Measurements from ENCODE around the gene IQCE. TPM values are rescaled to one million over a fixed set of nuclear protein-coding genes. Genes with fewer than 3 reads are reported as not detected.
A peak's percentile ranks its signal among the peaks of the same experiment; 100 is the strongest.

Gene IQCE
- total RNA-seq, 4 donors from 2014 or later, result 27.2 to 187 (median 55.5) TPM

GRCh38 chr7:2511769-2512168 lies 47.0 kb upstream of the IQCE start:
- H3K27ac ChIP-seq, result peak overlapping the region; percentile 50 to 65 (median 64)
- TF ChIP-seq POLR2AphosphoS5 (IDR thresholded peaks at IDR 0.05) (no peak), CTCF (IDR thresholded peaks at IDR 0.05) (no peak), EP300 (IDR thresholded peaks at IDR 0.05; ENCODE audit: low read depth) (no peak), POLR2A (IDR thresholded peaks at IDR 0.05) (no peak)
- in situ Hi-C loops (cut with MboI; ENCODE audit: low pct_ligation_motif_present in 1 of 4, low pct_unique_long_range_greater_than_20kb in 1 of 4, low sequenced_read_pairs in 3 of 4) (no loop called here), intact Hi-C loops (cut with DNase I; ENCODE audit: low total_unique reads) (no loop called here)
- no peak overlapping the region for H3K4me3 ChIP-seq
- WGBS, 2 donors (ENCODE audit: low coverage in 1 of 2), result 54% methylated on average over 7 of the region's 18 CpGs; no CpG with 5 or more reads in 1 of the 2 donors
- H3K27me3 ChIP-seq, result no peaks in the 10 kb centered on the region
- peaks cover 15 to 37% (median 28%) of the 10 kb centered on the region in 4 donors for H3K4me1 ChIP-seq
- H3K36me3 ChIP-seq, result no peaks in the 10 kb centered on the region
- no peaks in the 10 kb centered on the region for H3K9me3 ChIP-seq
- no peak for DNase-seq

GRCh38 chr7:2512179-2512661 lies 46.6 kb upstream of the IQCE start:
- Histone ChIP-seq H3K4me3 (no peak overlapping the region), H3K4me1 (peaks cover 15 to 37% (median 28%) of the 10 kb centered on the region in 4 donors), H3K9me3 (no peaks in the 10 kb centered on the region), H3K36me3 (no peaks in the 10 kb centered on the region), H3K27me3 (no peaks in the 10 kb centered on the region), H3K27ac (peak overlapping the region; percentile 50 to 65 (median 64))
- DNase-seq, result peak; percentile 42
- TF ChIP-seq POLR2A (IDR thresholded peaks at IDR 0.05) (peak; percentile 11), POLR2AphosphoS5 (IDR thresholded peaks at IDR 0.05) (peak in 1 of 3 donors; percentile 29), CTCF (IDR thresholded peaks at IDR 0.05) (no peak)
- WGBS, 2 donors (ENCODE audit: low coverage in 1 of 2), result 26% methylated on average over 12 of the region's 12 CpGs; no CpG with 5 or more reads in 1 of the 2 donors
- in situ Hi-C loops (cut with MboI; ENCODE audit: low pct_ligation_motif_present in 1 of 4, low pct_unique_long_range_greater_than_20kb in 1 of 4, low sequenced_read_pairs in 3 of 4) (no loop called here), intact Hi-C loops (cut with DNase I; ENCODE audit: low total_unique reads) (no loop called here)

GRCh38 chr7:2512713-2513112 lies 46.1 kb upstream of the IQCE start:
- Histone ChIP-seq H3K4me1 (peaks cover 15 to 36% (median 28%) of the 10 kb centered on the region in 4 donors), H3K36me3 (no peaks in the 10 kb centered on the region), H3K27me3 (no peaks in the 10 kb centered on the region), H3K4me3 (no peak overlapping the region), H3K27ac (peak overlapping the region in 1 of 4 donors; percentile 63), H3K9me3 (no peaks in the 10 kb centered on the region)
- no peak for DNase-seq
- intact Hi-C loops (cut with DNase I; ENCODE audit: low total_unique reads) (no loop called here), in situ Hi-C loops (cut with MboI; ENCODE audit: low pct_ligation_motif_present in 1 of 4, low pct_unique_long_range_greater_than_20kb in 1 of 4, low sequenced_read_pairs in 3 of 4) (no loop called here)
- TF ChIP-seq EP300 (IDR thresholded peaks at IDR 0.05; ENCODE audit: low read depth) (no peak), POLR2A (IDR thresholded peaks at IDR 0.05) (no peak)
- WGBS, 2 donors (ENCODE audit: low coverage in 1 of 2), result 83% methylated on average over 3 of the region's 3 CpGs; no CpG with 5 or more reads in 1 of the 2 donors

GRCh38 chr7:2513702-2514101 lies 45.1 kb upstream of the IQCE start:
- H3K9me3 ChIP-seq, result no peaks in the 10 kb centered on the region
- 100% methylated on average over 4 of the region's 7 CpGs; no CpG with 5 or more reads in 1 of the 2 donors for WGBS, 2 donors (ENCODE audit: low coverage in 1 of 2)
- peaks cover 5% of the 10 kb centered on the region for H3K27me3 ChIP-seq
- intact Hi-C loops (cut with DNase I; ENCODE audit: low total_unique reads) (no loop called here), in situ Hi-C loops (cut with MboI; ENCODE audit: low pct_ligation_motif_present in 1 of 4, low pct_unique_long_range_greater_than_20kb in 1 of 4, low sequenced_read_pairs in 3 of 4) (no loop called here)
- no peak overlapping the region for H3K4me3 ChIP-seq
- no peaks in the 10 kb centered on the region for H3K36me3 ChIP-seq
- TF ChIP-seq POLR2A (IDR thresholded peaks at IDR 0.05), result no peak
- TF ChIP-seq EP300 (IDR thresholded peaks at IDR 0.05; ENCODE audit: low read depth), result no peak
- no peak for TF ChIP-seq POLR2AphosphoS5 (IDR thresholded peaks at IDR 0.05)
- no peak for TF ChIP-seq CTCF (IDR thresholded peaks at IDR 0.05)
- DNase-seq, result no peak
- H3K27ac ChIP-seq, result no peak overlapping the region
- H3K4me1 ChIP-seq, result peaks cover 17 to 37% (median 35%) of the 10 kb centered on the region in 4 donors
